ENCODE measurements around the gene ASB6.

GRCh38 chr9:129644365-129644764 is 2.4 kb upstream of the ASB6 start:
- TF ChIP-seq CTCF (IDR thresholded peaks at IDR 0.05) (no peak), POLR2A (IDR thresholded peaks at IDR 0.05) (no peak)
